KMS-11 (cell line): ENCODE measurements around the gene MACROD2.
"Not testable (repeated sequence)": the region's sequence is repeated elsewhere in the genome, so short reads cannot be mapped to it uniquely, and the experiment has no call there.

Experiments
- H2AFZ ChIP-seq: fragments of 200-600 bp; sonication (generic); 2 replicates; pipeline ENCODE4 v1.6.1; 2016; ENCODE audit warnings: antibody characterized with exemption, mixed run types, low read depth
- H3K27ac ChIP-seq: fragments of 200-600 bp; sonication (generic); 2 replicates; pipeline ENCODE4 v1.6.1; 2016; ENCODE audit warnings: mild to moderate bottlenecking, mixed run types
- H3K27me3 ChIP-seq: fragments of 200-600 bp; sonication (generic); 2 replicates; pipeline ENCODE4 v1.6.1; 2017; ENCODE audit warnings: mild to moderate bottlenecking, low read depth, mixed run types, moderate library complexity; ENCODE audit not compliant: insufficient read depth
- H3K36me3 ChIP-seq: fragments of 200-600 bp; sonication (generic); 2 replicates; pipeline ENCODE4 v1.6.1; 2017; ENCODE audit warnings: mild to moderate bottlenecking, mixed run types; ENCODE audit not compliant: insufficient read depth
- H3K4me1 ChIP-seq: fragments of 200-600 bp; sonication (generic); 2 replicates; pipeline ENCODE4 v1.6.1; 2016; ENCODE audit warnings: mild to moderate bottlenecking, low read depth, mixed run types; ENCODE audit not compliant: poor library complexity, severe bottlenecking
- H3K4me2 ChIP-seq: fragments of 200-600 bp; sonication (generic); 2 replicates; pipeline ENCODE4 v1.7.0; 2016; ENCODE audit warnings: mild to moderate bottlenecking, mixed run types
- H3K4me3 ChIP-seq: fragments of 200-600 bp; sonication (generic); IDR thresholded peaks from 2 replicates; pipeline ENCODE4 v1.6.1; 2017; ENCODE audit warnings: low read depth, low read length, mixed read lengths; ENCODE audit not compliant: insufficient read depth
- H3K79me2 ChIP-seq: fragments of 200-600 bp; sonication (generic); 2 replicates; pipeline ENCODE4 v1.6.1; 2016; ENCODE audit warnings: low read depth, mixed run types; ENCODE audit not compliant: insufficient read depth
- H3K9ac ChIP-seq: fragments of 200-600 bp; sonication (generic); 2 replicates; pipeline ENCODE4 v1.6.1; 2016; ENCODE audit warnings: mild to moderate bottlenecking, mixed run types
- H4K20me1 ChIP-seq: fragments of 200-600 bp; sonication (generic); 2 replicates; pipeline ENCODE4 v1.6.1; 2016; ENCODE audit warnings: mild to moderate bottlenecking, mixed run types; ENCODE audit not compliant: insufficient read depth
- TF ChIP-seq, protein P1 (sequence below): fragments of 200-600 bp; sonication (generic); conservative IDR thresholded peaks from 2 replicates; pipeline ENCODE4 v1.6.1; 2017; ENCODE audit warnings: low read depth, mild to moderate bottlenecking, antibody characterized with exemption, low read length, moderate library complexity, mixed read lengths

The MACROD2 gene

DNA sequence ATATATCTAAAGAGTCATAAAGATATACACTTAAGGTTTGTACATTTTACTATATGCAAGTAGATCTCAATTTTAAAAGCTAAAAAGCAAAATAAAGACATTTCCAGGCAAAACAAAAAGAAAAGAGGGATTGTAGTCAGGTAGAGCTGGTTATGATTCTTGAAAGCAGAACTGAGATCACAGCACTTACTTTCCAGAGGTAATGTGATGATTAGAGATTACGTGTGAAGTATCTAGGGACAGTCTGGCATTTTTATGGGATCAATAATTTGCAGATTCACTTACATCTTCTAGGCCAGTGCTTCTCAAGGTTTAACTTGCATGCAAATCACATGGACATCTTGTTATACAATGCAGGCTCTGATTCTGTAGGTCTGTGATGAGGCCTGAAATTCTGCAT is 1982.4 kb downstream of the MACROD2 start:
- H3K4me3 ChIP-seq = no peak overlapping the region
- no peak overlapping the region for H2AFZ ChIP-seq
- no peaks in the 10 kb centered on the region for H3K36me3 ChIP-seq
- no peak overlapping the region for H3K9ac ChIP-seq
- no peaks in the 10 kb centered on the region for H3K27me3 ChIP-seq
- H3K79me2 ChIP-seq = no peaks in the 10 kb centered on the region
- TF ChIP-seq, protein P1, sequence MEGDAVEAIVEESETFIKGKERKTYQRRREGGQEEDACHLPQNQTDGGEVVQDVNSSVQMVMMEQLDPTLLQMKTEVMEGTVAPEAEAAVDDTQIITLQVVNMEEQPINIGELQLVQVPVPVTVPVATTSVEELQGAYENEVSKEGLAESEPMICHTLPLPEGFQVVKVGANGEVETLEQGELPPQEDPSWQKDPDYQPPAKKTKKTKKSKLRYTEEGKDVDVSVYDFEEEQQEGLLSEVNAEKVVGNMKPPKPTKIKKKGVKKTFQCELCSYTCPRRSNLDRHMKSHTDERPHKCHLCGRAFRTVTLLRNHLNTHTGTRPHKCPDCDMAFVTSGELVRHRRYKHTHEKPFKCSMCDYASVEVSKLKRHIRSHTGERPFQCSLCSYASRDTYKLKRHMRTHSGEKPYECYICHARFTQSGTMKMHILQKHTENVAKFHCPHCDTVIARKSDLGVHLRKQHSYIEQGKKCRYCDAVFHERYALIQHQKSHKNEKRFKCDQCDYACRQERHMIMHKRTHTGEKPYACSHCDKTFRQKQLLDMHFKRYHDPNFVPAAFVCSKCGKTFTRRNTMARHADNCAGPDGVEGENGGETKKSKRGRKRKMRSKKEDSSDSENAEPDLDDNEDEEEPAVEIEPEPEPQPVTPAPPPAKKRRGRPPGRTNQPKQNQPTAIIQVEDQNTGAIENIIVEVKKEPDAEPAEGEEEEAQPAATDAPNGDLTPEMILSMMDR = no peak
- H3K27ac ChIP-seq = no peak overlapping the region
- no peaks in the 10 kb centered on the region for H3K4me1 ChIP-seq
- no peak overlapping the region for H3K4me2 ChIP-seq
- H4K20me1 ChIP-seq = no peaks in the 10 kb centered on the region

GRCh38 chr20:15985494-15986368 is 1990.4 kb downstream of the MACROD2 start:
- H3K27ac ChIP-seq = peak overlapping the region; percentile 78
- not testable (repeated sequence) for H4K20me1 ChIP-seq, H3K4me3 ChIP-seq, H3K36me3 ChIP-seq, H3K27me3 ChIP-seq, H3K79me2 ChIP-seq
- H3K4me2 ChIP-seq = peak overlapping the region; percentile 29; the same call in 1 of the 2 replicates
- H3K9ac ChIP-seq = peak overlapping the region; percentile 58; the same call in 1 of the 2 replicates
- peak overlapping the region; percentile 34; the same call in 1 of the 2 replicates for H2AFZ ChIP-seq
- H3K4me1 ChIP-seq = peaks cover 12% of the 10 kb centered on the region

GRCh38 chr20:15986690-15987089 is 1991.4 kb downstream of the MACROD2 start:
- H4K20me1 ChIP-seq = no peaks in the 10 kb centered on the region
- peak overlapping the region; percentile 29 for H3K4me2 ChIP-seq
- H2AFZ ChIP-seq = peak overlapping the region; percentile 34
- H3K27ac ChIP-seq = peak overlapping the region; percentile 78
- peaks cover 12% of the 10 kb centered on the region for H3K4me1 ChIP-seq
- TF ChIP-seq, protein P1 = no peak
- no peaks in the 10 kb centered on the region for H3K36me3 ChIP-seq
- peak overlapping the region; percentile 58; the same call in 1 of the 2 replicates for H3K9ac ChIP-seq
- no peaks in the 10 kb centered on the region for H3K79me2 ChIP-seq
- no peak overlapping the region for H3K4me3 ChIP-seq
- H3K27me3 ChIP-seq = no peaks in the 10 kb centered on the region

DNA sequence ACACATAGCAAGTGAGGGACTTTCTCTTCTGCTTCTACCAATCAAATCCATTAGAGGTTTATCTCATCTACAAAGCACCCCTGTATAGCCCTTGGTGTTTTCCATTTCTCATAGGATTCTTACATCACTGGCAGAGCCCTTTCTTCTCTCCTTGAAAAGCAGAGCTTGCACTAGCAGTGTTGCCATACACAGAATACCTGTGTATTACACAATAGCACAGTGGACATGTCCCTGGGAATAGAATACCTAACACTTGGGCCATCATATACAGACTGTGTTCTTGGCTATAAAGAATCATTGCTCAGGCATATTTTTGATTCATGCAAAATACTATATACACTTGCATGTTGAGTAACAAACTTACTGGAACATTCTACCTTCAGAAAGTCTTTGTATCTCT is 1996.0 kb downstream of the MACROD2 start:
- H3K4me1 ChIP-seq = peaks cover 10% of the 10 kb centered on the region
- no peaks in the 10 kb centered on the region for H3K36me3 ChIP-seq
- H4K20me1 ChIP-seq = no peaks in the 10 kb centered on the region
- TF ChIP-seq, protein P1 = no peak
- no peak overlapping the region for H3K27ac ChIP-seq
- no peaks in the 10 kb centered on the region for H3K27me3 ChIP-seq
- no peaks in the 10 kb centered on the region for H3K79me2 ChIP-seq
- H3K9ac ChIP-seq = no peak overlapping the region
- no peak overlapping the region for H2AFZ ChIP-seq
- no peak overlapping the region for H3K4me3 ChIP-seq
- no peak overlapping the region for H3K4me2 ChIP-seq

- H3K79me2 ChIP-seq = no peaks in the 10 kb centered on the region
- no peak overlapping the region for H3K27ac ChIP-seq
- TF ChIP-seq, protein P1 = no peak
- H3K27me3 ChIP-seq = no peaks in the 10 kb centered on the region
- H3K9ac ChIP-seq = no peak overlapping the region
- H3K4me2 ChIP-seq = no peak overlapping the region
- no peak overlapping the region for H2AFZ ChIP-seq
- no peaks in the 10 kb centered on the region for H3K36me3 ChIP-seq
- no peaks in the 10 kb centered on the region for H4K20me1 ChIP-seq
- no peak overlapping the region for H3K4me3 ChIP-seq
- peaks cover under 1% of the 10 kb centered on the region for H3K4me1 ChIP-seq
These were observed 1997.2 kb downstream of the MACROD2 start for GRCh38 chr20:15992564-15992963.
